ENCODE data around the gene DEGS1. TPM values are rescaled to one million over a fixed set of nuclear protein-coding genes. Genes with fewer than 3 reads are reported as not detected.

Gene DEGS1
- total RNA-seq, 1 experiment from 2014 or later, result 82.8 TPM

DNA sequence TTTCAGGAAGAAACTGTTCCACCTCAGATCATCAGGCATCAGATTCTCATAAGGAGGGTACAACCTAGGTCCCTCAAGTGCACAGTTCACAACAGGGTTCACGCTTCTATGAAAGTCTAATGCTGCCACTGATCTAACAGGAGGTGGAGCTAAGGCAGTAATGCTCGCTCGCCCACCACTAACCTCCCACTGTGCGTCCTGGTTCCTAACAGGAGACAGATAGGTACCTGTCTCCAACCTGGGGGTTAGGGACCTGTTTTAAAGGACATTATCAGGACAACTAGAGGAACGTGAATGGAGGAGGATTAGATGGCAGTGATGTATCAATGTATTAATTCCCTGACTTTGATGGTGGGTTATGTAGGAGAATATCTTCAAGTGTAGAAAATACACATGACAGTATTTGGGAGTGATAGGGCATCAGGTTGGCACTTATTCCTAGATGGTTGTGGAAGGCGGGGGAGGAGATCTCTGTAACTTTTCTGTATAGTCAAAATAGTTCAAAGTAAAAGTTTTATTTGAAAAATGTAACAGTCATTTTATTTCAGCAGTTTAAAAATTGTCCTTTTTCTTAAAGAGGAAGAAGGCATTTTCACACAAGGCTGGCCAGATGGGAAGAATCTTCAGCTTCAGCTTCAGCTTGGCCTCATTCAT, 43.9 kb downstream of the DEGS1 start:
- Histone ChIP-seq H3K9me3 (ENCODE audit: control insufficient read depth, insufficient read depth, low read depth, low read length) (no peaks in the 10 kb centered on the region), H3K27me3 (ENCODE audit: control insufficient read depth, insufficient read depth, low read length) (no peaks in the 10 kb centered on the region), H3K36me3 (ENCODE audit: control insufficient read depth, insufficient read depth, low read length) (0 out of 2 replicates have a peak, but pooled peaks cover 3% of the 10 kb centered on the region), H3K4me1 (ENCODE audit: control insufficient read depth, insufficient read depth, low read length) (no peaks in the 10 kb centered on the region), H3K4me3 (ENCODE audit: low read depth in 2 of 2, low read length in 2 of 2) (no peak overlapping the region), H3K27ac (ENCODE audit: low read length) (no peak overlapping the region)
- ChIA-PET POLR2A (no interaction called here), CTCF (no interaction called here)
- no TSS peak for BruUV-seq (replicated peaks)
- intact Hi-C loops (cut with micrococcal nuclease; ENCODE audit: unreplicated experiment), result no loop called here
- DNase-seq (ENCODE audit: low read depth, low spot score) (no peak), ATAC-seq (no peak)
- TF ChIP-seq, protein P1, sequence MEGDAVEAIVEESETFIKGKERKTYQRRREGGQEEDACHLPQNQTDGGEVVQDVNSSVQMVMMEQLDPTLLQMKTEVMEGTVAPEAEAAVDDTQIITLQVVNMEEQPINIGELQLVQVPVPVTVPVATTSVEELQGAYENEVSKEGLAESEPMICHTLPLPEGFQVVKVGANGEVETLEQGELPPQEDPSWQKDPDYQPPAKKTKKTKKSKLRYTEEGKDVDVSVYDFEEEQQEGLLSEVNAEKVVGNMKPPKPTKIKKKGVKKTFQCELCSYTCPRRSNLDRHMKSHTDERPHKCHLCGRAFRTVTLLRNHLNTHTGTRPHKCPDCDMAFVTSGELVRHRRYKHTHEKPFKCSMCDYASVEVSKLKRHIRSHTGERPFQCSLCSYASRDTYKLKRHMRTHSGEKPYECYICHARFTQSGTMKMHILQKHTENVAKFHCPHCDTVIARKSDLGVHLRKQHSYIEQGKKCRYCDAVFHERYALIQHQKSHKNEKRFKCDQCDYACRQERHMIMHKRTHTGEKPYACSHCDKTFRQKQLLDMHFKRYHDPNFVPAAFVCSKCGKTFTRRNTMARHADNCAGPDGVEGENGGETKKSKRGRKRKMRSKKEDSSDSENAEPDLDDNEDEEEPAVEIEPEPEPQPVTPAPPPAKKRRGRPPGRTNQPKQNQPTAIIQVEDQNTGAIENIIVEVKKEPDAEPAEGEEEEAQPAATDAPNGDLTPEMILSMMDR (IDR thresholded peaks at IDR 0.05), result no peak
- TF ChIP-seq POLR2AphosphoS5 (IDR thresholded peaks at IDR 0.05; ENCODE audit: low read depth, low read length), result no peak
- in situ Hi-C loops (cut with HindIII; ENCODE audit: low pct_unique_long_range_greater_than_20kb, low sequenced_read_pairs), result no loop called here

GRCh38 chr1:224234017-224234416, 51.0 kb downstream of the DEGS1 start:
- no peaks in the 10 kb centered on the region for H3K27me3 ChIP-seq (ENCODE audit: control insufficient read depth, insufficient read depth, low read length)
- intact Hi-C loops (cut with micrococcal nuclease; ENCODE audit: unreplicated experiment) (no loop called here), in situ Hi-C loops (cut with HindIII; ENCODE audit: low pct_unique_long_range_greater_than_20kb, low sequenced_read_pairs) (no loop called here)
- POLR2A ChIA-PET, result no interaction called here
- no peaks in the 10 kb centered on the region for H3K9me3 ChIP-seq (ENCODE audit: control insufficient read depth, insufficient read depth, low read depth, low read length)
- no peak for DNase-seq (ENCODE audit: low read depth, low spot score)
- no TSS peak for BruUV-seq (replicated peaks)
- H3K36me3 ChIP-seq (ENCODE audit: control insufficient read depth, insufficient read depth, low read length), result no peaks in the 10 kb centered on the region
- no peaks in the 10 kb centered on the region for H3K4me1 ChIP-seq (ENCODE audit: control insufficient read depth, insufficient read depth, low read length)
- CTCF ChIA-PET, result no interaction called here
- no peak overlapping the region for H3K27ac ChIP-seq (ENCODE audit: low read length)
- no peak overlapping the region for H3K4me3 ChIP-seq (ENCODE audit: low read depth in 2 of 2, low read length in 2 of 2)
- no peak for ATAC-seq
- TF ChIP-seq REST (IDR thresholded peaks at IDR 0.05; ENCODE audit: insufficient read depth in 1 of 2, low read depth in 2 of 2, low read length in 1 of 2) (no peak), POLR2AphosphoS5 (IDR thresholded peaks at IDR 0.05; ENCODE audit: low read depth, low read length) (no peak), SIN3A (IDR thresholded peaks at IDR 0.05; ENCODE audit: borderline replicate concordance, insufficient read depth, low read depth, low read length) (no peak), TCF7L2 (IDR thresholded peaks at IDR 0.05; ENCODE audit: low read depth, low read length) (no peak)
- TF ChIP-seq, protein P1 (IDR thresholded peaks at IDR 0.05), result no peak
